Upper lobe of left lung (tissue), 4 donors: ENCODE results near the gene NDUFS1.

Source experiments
- CTCF ChIP-seq, 6 experiments: fragments of 450-650 bp in 4 of 6; fragments of 200-600 bp in 2 of 6; sonication (generic) in 2 of 6; IDR thresholded peaks; one replicate each; pipeline ENCODE4 v1.5.1; 2016 to 2019; ENCODE audit warnings: antibody characterized with exemption in 6 of 6
- EP300 ChIP-seq, 4 donors: sonication (generic); formaldehyde crosslinking; IDR thresholded peaks; one replicate each; pipeline ENCODE4 v1.5.1; 2017; ENCODE audit warnings: antibody characterized with exemption in 4 of 4, control low read depth in 2 of 4
- POLR2A ChIP-seq, 4 donors: fragments of 450-650 bp; IDR thresholded peaks; one replicate each; pipeline ENCODE4 v1.5.1; 2016 to 2017; ENCODE audit warnings: antibody characterized with exemption in 4 of 4, mild to moderate bottlenecking in 2 of 4
- POLR2AphosphoS5 ChIP-seq, 2 donors: sonication (generic); formaldehyde crosslinking; IDR thresholded peaks; one replicate each; pipeline ENCODE4 v1.5.1; 2017; ENCODE audit warnings: antibody characterized with exemption in 2 of 2

- TF ChIP-seq CTCF (IDR thresholded peaks at IDR 0.05) (no peak), POLR2A (IDR thresholded peaks at IDR 0.05) (no peak), EP300 (IDR thresholded peaks at IDR 0.05) (no peak), POLR2AphosphoS5 (IDR thresholded peaks at IDR 0.05) (no peak)
Measured at GRCh38 chr2:206149330-206149729, 9.9 kb downstream of the NDUFS1 start.
